ENCODE data around the gene DENND1A.
"Not testable (repeated sequence)": the region's sequence is repeated elsewhere in the genome, so short reads cannot be mapped to it uniquely, and the experiment has no call there.

DENND1A gene

DNA sequence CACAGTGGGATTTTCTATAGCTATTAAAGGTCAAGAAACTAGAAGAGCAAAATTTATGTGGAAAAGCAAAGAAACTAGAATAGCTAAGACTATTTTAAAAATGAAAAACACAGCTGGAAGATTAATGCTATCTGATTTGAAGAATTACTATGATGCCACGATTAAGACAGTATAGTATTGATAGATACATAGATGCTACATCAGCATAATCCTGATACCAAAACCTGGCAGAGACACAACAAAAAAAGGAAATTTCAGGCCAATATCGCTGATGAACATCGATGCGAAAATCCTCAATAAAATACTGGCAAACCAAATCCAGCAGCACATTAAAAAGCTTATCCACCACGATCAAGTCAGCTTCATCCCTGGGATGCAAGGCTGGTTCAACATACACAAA is 201.4 kb downstream of the DENND1A start:
- DNase-seq (ENCODE audit: low read depth in 2 of 2): not testable (repeated sequence)

DNA sequence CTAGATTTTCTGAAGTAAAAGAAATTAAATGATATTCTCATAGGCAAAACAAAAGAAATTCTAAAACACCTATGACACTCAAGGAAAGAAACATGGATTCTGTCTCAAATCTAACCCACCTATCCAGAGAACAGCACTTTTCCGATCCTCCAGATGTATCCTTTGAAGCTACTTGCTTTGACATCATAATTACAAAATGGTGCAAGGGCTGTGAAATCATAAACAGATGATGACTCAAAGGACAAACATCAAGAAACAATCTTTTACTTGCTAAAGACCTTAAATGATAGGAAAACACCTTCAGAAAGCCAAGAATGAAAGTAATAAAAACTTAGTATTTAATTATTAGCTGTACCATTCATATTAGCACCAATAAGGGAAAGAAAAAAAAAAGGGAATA is 202.6 kb downstream of the DENND1A start:
- DNase-seq (ENCODE audit: low read depth in 2 of 2): no peak

DNA sequence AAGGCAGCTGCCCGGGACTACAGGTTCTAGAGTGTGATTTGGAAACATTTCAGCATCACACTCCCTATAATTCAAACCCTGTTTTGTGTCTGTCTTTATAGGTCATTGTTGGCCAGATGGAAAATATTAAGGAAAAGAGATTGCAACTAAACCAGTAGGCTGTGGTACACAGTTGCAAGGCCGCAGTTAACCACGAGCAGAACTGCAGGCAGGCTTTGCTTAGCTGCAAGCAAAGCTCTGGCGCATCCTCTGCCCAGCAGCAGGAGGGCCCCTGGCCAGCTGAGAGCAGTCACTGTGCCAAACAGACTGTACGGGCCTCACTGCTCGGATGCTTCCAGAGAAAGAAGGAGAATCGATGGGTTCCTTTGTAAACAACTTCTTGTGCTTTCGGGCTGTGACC is 204.5 kb downstream of the DENND1A start:
- DNase-seq (ENCODE audit: low read depth in 2 of 2): no peak

DNA sequence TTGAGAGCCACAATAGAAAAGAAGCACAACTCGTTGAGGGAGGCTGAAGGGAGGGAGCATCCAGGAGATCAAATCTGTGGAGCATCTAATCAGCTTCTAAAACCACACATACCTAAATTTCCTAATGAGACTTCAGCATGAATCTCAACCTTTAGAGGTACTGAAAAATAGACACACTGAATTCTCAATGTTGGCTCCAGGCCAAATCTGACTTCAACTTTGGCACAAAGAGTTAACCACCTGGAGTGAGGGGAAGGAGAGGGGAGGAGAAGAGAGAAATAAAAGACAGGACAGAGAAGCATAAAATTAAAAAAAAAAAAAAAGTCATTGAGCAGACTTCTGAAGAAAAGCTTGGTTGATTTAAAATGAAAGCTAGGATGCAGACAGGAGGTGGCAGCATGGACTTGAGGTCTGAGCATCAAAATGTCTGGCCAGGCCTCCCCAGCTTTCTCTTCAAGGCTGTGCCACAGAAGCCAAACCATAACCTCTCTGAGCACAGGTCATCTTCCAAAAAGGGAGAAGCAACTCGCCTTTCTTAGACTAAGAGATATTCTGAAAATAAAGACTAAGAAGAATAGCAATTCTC is 205.6 kb downstream of the DENND1A start:
- DNase-seq (ENCODE audit: low read depth in 2 of 2): no peak

DNA sequence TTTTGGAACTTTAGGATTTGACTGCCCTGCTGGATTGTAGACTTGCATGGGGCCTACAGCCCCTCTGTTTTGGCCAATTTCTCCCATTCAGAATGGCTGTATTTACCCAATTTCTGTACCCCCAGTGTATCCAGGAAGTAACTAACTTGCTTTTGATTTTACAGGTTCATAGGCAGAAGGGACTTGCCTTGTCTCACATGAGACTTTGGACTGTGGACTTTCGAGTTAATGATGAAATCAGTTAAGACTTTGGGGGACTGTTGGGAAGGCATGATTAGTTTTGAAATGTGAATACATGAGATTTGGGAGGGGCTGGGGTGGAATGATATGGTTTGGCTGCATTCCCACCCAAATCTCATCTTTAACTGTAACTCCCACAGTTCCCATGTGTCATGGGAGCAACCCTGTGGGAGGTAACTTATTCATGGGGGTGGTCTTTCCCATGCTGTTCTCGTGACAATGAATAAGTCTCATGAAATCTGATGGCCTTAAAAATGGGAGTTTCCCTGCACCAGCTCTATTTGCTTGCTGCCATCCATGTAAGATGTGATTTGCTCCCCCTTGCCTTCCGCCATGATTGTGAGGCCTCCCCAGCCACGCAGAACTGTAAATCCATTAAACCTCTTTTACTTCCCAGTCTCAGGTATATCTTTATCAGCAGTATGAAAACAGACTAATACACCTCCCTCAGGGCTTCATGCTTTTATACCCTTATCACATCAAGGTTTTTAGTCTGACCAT is 206.6 kb downstream of the DENND1A start:
- DNase-seq (ENCODE audit: low read depth in 2 of 2): no peak

DNA sequence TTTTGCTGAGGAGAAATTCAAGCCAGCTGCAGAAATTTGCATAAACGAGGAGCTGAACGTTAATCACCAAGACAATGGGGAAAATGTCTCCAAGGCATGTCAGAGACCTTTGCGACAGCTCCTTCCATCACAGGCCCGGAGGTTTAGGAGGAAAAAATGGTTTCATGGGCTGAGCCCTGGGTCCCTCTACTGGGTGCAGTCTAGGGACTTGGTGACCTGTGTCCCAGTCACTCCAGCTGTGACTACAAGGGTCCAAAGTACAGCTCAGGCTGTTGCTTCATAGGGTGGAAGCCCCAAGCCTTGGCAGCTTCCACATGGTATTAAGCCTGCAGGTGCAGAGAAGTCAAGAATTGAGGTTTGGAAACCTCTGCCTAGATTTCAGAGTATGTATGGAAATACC is 207.5 kb downstream of the DENND1A start:
- no peak for DNase-seq (ENCODE audit: low read depth in 2 of 2)

DNA sequence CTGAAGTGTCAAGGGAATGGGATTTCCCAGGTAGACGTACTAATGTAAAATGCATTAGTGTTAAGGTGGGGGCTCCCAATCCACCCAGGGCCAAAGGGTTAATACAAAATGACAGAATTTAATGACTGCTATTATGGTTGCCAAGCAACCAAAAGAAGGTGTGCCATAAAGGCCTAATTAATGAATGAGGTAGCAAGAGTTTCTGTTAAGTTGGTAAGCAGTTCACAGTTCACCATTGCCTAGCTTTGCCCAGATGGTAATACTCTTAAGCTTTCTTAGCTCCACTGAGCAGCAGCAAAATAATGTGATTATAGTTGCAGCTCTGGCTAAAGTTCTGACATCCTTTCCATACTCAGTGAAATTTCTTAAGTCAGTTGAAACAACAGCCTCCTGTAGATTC is 211.7 kb downstream of the DENND1A start:
- DNase-seq (ENCODE audit: low read depth in 2 of 2): no peak

DNA sequence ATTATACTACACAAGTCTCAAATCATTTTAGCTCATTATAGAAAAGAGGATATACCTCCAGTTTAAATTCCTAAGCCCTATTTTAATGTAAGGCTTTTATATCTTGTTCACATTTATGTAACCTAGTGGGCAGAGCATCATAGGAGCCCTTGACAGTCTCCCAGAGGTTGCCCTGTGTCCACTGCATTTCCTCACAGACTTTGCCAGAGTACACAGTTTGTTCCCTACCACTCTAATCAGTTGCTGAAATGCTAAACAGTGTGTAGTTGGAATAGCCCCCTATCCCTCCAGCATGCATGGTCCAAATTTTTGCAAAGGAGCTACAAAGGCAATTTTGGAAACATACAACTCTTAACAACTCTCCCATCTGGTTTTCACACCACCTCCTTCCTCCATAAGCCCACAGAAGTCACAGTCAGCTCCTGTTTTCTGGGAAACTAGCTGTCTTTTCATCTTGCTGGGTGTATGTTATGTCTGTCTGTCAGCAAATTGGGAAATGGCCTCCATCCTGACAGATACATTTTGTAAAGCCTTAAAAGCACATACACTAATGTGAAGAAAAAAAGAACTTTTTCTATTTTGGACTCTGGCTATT is 212.2 kb downstream of the DENND1A start:
- DNase-seq (ENCODE audit: low read depth in 2 of 2): no peak

DNA sequence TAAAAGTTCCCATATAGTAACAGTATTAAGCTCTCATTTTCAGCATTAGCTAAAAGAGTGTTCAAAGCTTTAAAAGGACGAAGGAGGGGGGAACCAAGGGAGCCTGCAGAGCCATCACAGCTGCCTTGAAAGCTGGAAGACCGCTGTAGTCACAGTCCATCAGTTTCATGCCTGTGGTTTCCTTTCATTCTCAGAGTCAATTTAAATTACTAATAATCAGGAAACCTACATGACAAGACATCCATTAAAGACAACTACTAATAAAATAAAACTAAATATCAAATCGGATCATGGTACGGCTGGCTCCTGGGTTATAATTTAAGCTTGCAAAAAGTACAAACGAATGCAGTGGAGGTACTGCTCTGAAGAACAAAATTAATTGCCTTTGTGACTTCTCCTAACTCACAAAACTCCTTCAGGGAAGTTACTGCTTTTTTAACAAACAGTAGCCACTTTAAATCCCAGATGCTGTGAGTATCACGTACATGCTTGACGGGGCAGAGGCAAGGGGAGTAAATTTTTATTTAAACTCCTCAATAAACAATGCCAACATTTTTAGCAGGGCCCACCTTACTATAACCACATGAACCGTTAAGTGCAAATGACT is 213.5 kb downstream of the DENND1A start:
- no peak for DNase-seq (ENCODE audit: low read depth in 2 of 2)

DNA sequence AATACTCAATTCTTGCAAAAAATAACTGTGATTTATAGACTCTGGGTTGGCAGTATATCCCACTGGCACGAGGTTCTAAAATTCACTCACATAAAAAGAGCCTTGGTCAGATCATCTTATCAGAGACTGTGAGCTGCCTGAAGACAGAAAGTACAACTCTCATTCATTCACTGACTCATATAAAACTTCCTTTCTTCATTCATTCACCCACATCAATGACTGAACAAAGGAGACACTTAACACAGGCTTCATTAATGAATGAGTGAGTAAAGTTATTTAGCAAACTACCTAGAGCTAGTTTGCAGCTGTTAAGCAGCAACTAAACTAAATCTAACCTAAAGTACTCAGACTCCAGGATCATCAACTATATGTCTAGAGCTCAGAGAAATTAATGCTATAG is 214.7 kb downstream of the DENND1A start:
- DNase-seq (ENCODE audit: low read depth in 2 of 2): no peak

DNA sequence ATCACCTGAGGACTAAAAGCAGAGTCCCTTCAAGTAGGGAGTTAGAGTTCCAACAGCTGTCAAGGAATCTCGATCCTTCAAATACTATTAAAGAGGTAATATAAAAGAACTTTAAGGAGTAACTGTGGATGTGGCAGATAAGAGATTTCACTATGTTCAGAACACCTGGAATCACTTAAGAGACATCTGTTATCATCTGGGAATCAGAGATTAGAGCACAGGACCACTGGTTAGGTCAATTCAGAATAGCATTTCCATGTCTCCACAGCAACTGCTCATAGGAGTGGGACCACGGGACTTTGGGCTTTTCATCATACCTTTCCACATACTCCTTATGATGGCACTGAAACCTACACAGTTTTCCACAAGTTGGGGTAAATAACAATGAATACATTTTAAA is 216.6 kb downstream of the DENND1A start:
- no peak for DNase-seq (ENCODE audit: low read depth in 2 of 2)

DNA sequence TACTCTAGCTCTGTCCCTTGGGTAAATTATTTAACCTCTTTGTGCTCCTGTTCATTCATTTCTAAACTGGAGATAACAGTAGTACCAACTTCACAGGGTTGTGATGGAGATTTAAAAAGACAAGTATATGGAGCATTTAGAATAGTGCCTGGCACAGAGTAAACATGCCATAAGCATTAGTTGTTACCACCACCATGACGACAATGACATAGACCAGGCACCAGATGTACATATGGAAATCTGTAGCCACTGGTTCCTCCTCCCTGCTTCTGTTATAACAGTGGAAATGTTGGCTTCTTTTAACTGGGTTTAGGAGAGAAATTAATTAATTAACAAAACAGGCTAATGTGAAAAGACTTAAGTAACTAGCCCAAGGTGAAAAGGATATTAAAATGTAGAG is 217.5 kb downstream of the DENND1A start:
- no peak for DNase-seq (ENCODE audit: low read depth in 2 of 2)

DNA sequence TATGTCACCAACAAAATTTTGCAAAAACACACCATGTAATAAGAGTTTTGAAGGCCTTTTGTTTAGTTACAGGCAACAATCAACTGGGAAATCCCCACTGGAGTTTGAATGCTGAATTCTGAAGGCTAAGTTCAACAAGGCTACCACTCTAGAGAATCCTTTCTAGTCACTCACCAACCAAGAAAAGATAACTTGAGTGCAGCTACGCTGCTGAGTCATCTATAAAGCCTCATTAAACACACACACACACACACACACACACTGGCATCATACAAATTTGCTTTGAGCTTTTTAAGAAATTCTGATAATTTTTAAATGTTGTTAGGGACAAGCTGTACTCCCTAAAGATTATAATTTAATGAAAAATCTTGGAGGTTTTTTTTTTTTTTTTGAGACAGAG is 219.6 kb downstream of the DENND1A start:
- DNase-seq (ENCODE audit: low read depth in 2 of 2): no peak

DNA sequence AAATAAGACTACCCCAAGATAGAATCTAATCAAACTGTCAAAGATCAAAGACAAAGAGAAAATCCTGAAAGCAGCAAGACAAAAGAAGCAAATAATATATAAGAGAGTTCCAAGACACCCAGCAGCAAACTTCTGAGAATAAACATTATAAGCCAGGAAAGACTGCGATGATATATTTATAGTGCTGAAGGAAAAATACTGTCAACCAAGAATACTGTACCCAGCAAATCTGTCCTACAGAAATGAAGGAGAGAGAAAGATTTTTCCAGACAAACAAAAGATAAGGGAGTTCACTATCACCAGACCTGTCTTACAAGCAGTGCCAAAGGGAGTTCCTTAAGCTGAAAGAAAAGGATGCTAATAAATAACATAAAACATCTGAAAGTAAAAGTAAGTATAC is 227.4 kb downstream of the DENND1A start:
- no peak for DNase-seq (ENCODE audit: low read depth in 2 of 2)

DNA sequence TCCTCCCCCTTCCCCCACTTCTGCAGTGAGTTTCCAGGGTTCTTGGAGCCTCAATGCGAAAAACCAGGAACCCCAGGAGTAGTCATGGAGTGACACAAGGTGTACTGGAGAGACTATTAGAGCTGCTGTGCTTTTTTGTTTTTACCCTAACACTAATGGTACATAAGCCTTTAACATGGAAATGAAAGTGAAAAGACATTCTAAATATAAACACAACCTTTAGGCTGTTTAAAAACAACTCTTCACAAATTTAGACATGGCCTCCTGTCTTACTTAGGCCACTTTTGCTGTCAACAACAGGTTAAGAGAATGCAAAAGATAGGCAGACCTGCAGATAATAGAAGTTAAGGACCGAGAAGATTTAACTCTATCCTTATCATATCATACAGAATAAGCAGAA is 232.2 kb downstream of the DENND1A start:
- DNase-seq (ENCODE audit: low read depth in 2 of 2): no peak

DNA sequence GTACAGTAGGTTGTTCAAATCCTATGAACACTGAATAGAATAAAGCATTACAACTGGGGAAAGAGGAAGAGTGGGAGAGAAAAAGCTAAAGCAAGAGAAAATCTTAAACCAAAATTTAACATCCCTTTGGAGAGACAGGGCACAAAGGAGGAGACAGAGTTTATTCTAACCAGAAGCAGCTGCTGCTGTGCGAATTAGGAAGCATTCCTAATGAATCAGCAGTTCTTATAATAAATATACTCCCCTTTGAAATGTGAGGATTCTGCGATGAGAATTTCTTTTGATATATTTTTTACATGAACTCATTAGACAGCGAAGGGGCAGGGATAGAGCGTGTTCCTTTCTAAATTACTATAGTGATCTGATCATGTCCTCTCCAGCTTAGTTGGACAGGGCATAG is 233.4 kb downstream of the DENND1A start:
- no peak for DNase-seq (ENCODE audit: low read depth in 2 of 2)

DNA sequence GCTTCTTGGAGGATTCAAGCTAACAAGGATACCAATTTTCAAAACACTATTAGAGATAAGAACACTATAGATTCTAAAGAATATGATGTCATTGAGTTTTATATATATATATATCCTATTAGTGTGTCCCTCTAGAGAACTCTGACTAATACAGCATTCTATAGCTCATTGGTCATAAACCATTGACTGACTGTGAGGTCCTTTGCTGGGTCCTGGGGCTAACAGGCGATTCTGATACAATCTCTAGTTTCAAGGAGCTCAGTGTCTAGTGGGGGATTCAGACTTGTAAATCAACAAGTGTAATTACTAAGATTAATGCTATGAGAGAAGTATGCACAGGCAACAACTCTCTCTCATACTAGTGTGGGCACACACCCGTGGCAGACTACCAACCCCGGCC is 234.5 kb downstream of the DENND1A start:
- no peak for DNase-seq (ENCODE audit: low read depth in 2 of 2)

DNA sequence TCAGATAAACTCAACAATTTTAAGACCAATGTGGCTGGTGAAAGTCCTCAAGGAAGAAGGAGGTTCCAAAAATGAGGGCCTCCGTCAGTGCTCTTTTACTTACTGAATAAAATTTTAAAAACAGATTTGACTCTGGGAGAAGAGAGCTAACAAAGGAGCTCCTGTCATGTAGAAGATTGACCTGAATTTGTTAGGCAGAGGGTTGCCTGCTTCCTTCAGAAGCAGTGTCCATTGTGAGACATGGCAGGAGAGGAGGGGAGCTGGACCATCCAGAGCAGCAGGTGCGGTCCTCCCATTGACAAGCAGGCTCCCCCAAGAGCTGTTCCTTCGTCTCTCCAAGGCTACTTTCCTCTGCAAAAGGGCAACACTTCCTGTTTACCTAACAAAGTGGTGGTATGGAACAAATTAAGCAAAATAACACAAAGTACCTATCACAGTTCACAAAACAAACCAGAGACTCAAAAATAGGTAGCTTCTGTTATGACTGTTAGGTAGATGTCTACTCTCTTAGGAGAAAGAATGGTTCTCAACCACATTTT is 238.1 kb downstream of the DENND1A start:
- DNase-seq (ENCODE audit: low read depth in 2 of 2): no peak

DNA sequence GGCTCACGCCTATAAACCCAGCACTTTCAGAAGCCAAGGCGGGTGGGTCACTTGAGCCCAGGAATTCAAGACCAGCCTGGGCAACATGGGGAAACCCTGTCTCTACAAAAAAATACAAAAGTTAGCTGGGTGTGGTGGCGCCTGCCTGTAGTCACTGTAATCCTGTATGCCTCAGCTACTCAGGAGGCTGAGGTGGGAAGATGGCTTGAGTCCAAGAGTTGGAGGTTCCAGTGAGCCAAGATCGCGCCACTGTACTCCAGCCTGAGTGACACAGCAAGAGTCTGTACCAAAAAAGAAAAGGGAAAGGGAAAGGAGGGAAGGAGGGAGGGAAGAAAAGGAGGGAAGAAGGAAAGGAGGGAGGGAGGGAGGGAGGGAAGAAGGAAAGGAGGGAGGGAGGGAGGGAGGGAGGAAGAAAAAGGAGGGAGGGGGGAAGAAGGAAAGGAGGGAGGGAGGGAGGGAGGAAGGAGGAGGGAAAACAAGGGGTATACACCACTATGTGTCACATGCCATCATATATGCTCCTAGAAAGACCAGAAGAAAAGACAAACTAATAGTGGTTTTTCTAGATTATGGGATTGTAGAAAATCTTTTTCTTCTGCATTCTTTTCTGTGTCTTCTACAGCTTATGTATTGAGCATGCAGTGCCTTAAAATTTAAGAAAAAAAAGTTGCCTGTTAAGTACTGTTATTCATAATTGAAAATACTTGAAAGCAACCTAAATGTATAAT is 240.1 kb downstream of the DENND1A start:
- no peak for DNase-seq (ENCODE audit: low read depth in 2 of 2)

DNA sequence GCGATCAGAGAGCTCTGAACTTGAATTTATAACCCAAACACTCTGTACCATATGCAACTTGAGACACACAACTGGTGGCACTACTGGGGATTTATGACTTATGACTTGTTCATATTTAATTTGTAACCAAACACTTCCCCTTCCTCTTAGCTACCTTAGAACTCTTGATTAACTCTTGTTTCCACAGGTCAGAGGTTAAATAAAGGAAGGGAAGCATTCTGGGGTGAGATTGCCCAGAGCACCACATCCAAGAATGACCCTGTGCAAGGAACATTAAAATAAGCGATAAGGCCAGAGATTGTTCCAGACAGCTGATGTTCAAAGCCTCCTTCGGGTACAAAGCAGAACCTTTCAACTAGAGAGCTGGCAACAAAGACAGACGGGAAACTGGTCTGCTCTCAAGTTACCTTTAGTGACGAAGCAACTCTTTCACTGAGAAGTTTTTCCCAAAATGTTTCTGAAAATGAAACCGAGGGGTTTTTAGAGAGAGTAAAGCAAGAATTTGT is 242.6 kb downstream of the DENND1A start:
- no peak for DNase-seq (ENCODE audit: low read depth in 2 of 2)

DNA sequence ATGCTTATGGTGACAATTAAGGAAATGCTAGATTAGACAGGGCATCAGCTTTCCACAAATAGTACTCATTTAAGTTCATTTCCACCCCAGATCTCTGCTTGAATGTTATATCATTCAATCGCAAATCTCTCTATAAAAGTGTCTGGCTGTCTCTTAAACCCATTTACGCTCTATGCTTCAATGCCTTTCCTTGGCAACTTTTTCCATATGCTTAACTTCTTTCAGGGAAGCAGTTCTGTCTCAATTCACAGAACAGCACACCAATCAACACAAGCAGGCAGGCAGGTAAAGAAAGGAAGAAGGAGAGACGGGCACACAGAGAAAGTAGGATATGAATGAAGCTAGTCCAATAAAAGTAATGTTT is 243.1 kb downstream of the DENND1A start:
- no peak for DNase-seq (ENCODE audit: low read depth in 2 of 2)

Measured in stimulated activated CD8-positive, alpha-beta memory T cell treated with anti-CD3 and anti-CD28 coated beads, Interleukin-15, amount 100 ng/mL, for 4 hours (primary cell).